DOHH2 (cell line): ENCODE data around the gene SHB.

Source experiments
- CTCF ChIP-seq: fragments of 200-600 bp; sonication (generic); IDR thresholded peaks from one replicate; pipeline ENCODE4 v1.5.1; 2014; ENCODE audit warnings: antibody characterized with exemption, mild to moderate bottlenecking, low read depth, low read length; ENCODE audit not compliant: poor library complexity, severe bottlenecking
- EZH2phosphoT487 ChIP-seq: fragments of 200-600 bp; sonication (generic); IDR thresholded peaks from 2 replicates; pipeline ENCODE4 v1.6.1; 2017; ENCODE audit warnings: borderline replicate concordance, mild to moderate bottlenecking, antibody characterized with exemption, low read length, moderate library complexity, mixed read lengths

GRCh38 chr9:37905131-37905505 lies 163.9 kb downstream of the SHB start:
- TF ChIP-seq CTCF: no peak
- TF ChIP-seq EZH2phosphoT487: no peak
